ENCODE results near the gene ERAL1. TPM values are rescaled to one million over a fixed set of nuclear protein-coding genes. Genes with fewer than 3 reads are reported as not detected.

Gene ERAL1
- polyA plus RNA-seq, 10 donors = 35.1 to 54.6 (median 43.1) TPM

Other genes starting within 250 kb of the ERAL1 start
- 10 to 100 TPM in 6 of 10 donors, 1 to 10 TPM in 4; 7.0 to 25.1 (median 12.3) TPM for gene RSKR, start 240.8 kb upstream of the ERAL1 start, polyA plus RNA-seq (ENCODE audit: insufficient read length in 10 of 10)
- 10 to 100 TPM; 46.8 to 61.9 (median 56.0) TPM for gene BLTP2, start 209.9 kb upstream of the ERAL1 start, polyA plus RNA-seq (ENCODE audit: insufficient read length in 10 of 10)
- 10 to 100 TPM; 31.3 to 48.9 (median 39.7) TPM for gene SDF2, start 193.1 kb upstream of the ERAL1 start, polyA plus RNA-seq (ENCODE audit: insufficient read length in 10 of 10)
- gene SUPT6H, start 192.8 kb upstream of the ERAL1 start, polyA plus RNA-seq (ENCODE audit: insufficient read length in 10 of 10) = 10 to 100 TPM; 36.8 to 47.7 (median 41.7) TPM
- 1 to 10 TPM; 1.7 to 5.3 (median 2.6) TPM for gene PROCA1, start 143.1 kb upstream of the ERAL1 start, polyA plus RNA-seq (ENCODE audit: insufficient read length in 10 of 10)
- 100 to 1,000 TPM in 1 of 10 donors, 10 to 100 TPM in 9; 53.1 to 117 (median 77.2) TPM for gene RAB34, start 137.1 kb upstream of the ERAL1 start, polyA plus RNA-seq (ENCODE audit: insufficient read length in 10 of 10)
- 1,000 to 10,000 TPM; 1,123 to 1,773 (median 1,454) TPM for gene RPL23A, start 135.0 kb upstream of the ERAL1 start, polyA plus RNA-seq (ENCODE audit: insufficient read length in 10 of 10)
- gene TLCD1, start 128.8 kb upstream of the ERAL1 start, polyA plus RNA-seq (ENCODE audit: insufficient read length in 10 of 10) = 1 to 10 TPM; 2.3 to 6.0 (median 4.1) TPM
- 1 to 10 TPM; 1.3 to 4.2 (median 2.7) TPM for gene NEK8, start 126.2 kb upstream of the ERAL1 start, polyA plus RNA-seq (ENCODE audit: insufficient read length in 10 of 10)
- 10 to 100 TPM; 40.0 to 73.0 (median 52.8) TPM for gene TRAF4, start 111.0 kb upstream of the ERAL1 start, polyA plus RNA-seq (ENCODE audit: insufficient read length in 10 of 10)
- 10 to 100 TPM; 11.2 to 14.1 (median 13.2) TPM for gene FAM222B, start 12.2 kb upstream of the ERAL1 start, polyA plus RNA-seq (ENCODE audit: insufficient read length in 10 of 10)
- 10 to 100 TPM; 55.3 to 75.0 (median 66.1) TPM for gene FLOT2, start 42.7 kb downstream of the ERAL1 start, polyA plus RNA-seq (ENCODE audit: insufficient read length in 10 of 10)
- 1 to 10 TPM; 2.4 to 5.3 (median 3.3) TPM for gene DHRS13, start 48.1 kb downstream of the ERAL1 start, polyA plus RNA-seq (ENCODE audit: insufficient read length in 10 of 10)
- gene PHF12, start 96.5 kb downstream of the ERAL1 start, polyA plus RNA-seq (ENCODE audit: insufficient read length in 10 of 10) = 10 to 100 TPM; 22.0 to 37.9 (median 29.9) TPM
- under 1 TPM; 0.07 to 0.66 (median 0.23) TPM for gene SEZ6, start 151.0 kb downstream of the ERAL1 start, polyA plus RNA-seq (ENCODE audit: insufficient read length in 10 of 10)
- 1 to 10 TPM in 7 of 10 donors, under 1 TPM in 3; 0.65 to 2.0 (median 1.2) TPM for gene PIPOX, start 188.1 kb downstream of the ERAL1 start, polyA plus RNA-seq (ENCODE audit: insufficient read length in 10 of 10)

All from muscle of back (tissue), 10 donors.